GM19463 (cell line): ENCODE measurements around the gene NCKAP5L.
A peak's percentile ranks its signal among the peaks of the same experiment; 100 is the strongest.
"Not testable (repeated sequence)": the region's sequence is repeated elsewhere in the genome, so short reads cannot be mapped to it uniquely, and the experiment has no call there.

Source experiments
- ATAC-seq: cut with Tn5 transposase; IDR thresholded peaks from one replicate; pipeline ENCODE4 v1.9.1; 2021; ENCODE audit warnings: mild to moderate bottlenecking, moderate library complexity; ENCODE audit not compliant: unreplicated experiment

Gene NCKAP5L

DNA sequence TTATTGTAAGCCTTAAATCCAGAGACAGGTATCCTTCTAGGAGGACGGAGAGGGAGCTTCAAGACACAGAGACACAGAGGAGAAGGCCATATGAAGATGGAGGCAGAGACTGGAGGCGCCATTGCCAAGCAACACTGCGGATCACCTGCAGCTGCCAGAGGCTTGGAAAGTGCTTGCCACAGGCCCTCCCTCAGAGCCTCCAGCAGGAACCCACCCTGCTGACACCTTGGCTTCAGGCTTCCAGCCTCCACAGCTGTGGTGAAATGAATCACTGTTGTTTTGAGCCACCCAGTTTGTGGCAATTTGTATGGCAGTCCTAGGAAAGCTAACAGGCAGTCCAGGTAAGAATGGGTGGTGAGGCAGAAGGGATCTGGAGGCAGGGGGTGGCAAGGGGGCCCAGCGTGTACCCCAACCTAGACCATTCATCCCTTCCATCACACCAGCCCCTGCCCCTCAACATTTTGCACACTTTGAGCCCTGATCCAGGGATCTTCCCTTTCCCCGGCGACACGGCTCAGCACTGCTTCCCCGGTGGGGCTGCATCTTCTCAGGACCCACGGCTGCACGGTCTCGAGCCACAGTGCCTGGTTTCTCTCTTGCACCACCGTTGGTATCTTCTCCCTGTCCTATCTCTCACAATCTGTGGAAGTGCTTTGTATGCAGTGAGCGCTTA is 37.0 kb upstream of the NCKAP5L start:
- no peak for ATAC-seq

DNA sequence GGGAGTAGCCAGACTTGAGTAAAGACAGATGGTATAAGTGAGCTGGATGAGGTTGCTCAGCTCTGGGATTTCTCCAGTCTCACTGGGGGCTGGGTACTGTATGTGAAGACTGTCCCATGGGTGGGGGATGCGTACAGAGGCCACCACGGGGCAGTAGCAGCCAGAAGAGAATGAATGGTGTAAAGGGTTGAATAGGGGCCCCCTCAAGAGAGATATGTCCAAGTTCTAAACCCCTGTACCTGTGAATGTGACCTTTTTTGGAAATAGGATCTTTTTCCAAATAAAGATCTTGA is 36.5 kb upstream of the NCKAP5L start:
- ATAC-seq, result no peak

DNA sequence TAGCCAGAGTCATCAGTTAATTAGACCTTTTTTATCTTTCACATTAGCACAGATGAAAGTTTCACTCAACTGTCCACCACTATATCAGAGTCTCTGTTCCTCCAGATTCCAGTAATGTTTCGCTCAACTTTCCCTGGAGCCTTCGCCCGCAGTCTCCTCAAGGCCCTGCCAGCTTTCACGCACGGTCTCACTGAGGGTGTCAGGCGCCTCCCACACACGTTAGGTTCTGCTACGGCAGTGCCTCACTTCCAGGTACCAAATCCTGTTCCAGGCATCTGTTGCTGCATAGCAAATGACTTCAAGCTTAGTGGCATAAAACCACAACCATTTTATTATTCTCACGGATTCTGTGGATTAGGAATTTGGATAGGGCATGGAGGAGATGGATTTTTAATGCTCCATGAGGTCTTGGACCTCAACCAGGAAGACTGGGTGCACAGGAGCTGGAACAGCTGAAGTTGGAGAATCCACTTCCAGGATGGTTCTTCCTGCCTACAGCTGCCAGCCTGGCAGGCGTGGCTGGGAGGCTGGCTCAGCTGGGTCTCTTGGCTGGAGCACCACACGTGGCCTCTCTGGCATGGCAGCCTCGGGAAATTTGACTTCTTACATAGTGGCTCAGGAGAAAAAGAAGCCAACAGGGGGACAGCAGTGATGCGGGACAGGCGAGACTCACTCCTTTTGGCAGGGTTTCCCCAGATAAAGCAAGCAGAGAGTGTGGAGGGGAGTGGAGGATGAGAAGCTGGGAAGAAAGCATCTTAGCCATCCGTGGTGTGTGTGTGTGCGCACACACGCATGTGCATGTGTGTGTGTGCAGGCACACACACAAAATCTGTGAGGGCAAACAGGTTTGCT is 36.0 kb upstream of the NCKAP5L start:
- ATAC-seq, result no peak

DNA sequence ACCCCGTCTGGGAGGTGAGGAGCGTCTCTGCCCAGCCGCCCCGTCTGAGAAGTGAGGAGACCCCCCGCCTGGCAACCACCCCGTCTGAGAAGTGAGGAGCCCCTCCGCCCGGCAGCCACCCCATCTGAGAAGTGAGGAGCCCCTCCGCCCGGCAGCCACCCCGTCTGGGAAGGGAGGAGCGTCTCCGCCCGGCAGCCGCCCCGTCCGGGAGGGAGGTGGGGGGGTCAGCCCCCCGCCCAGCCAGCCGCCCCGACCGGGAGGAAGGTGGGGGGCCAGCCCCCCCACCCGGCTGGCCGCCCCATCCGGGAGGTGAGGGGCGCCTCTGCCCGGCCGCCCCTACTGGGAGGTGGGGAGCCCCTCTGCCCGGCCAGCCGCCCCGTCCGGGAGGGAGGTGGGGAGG is 32.7 kb upstream of the NCKAP5L start:
- ATAC-seq, result not testable (repeated sequence)

DNA sequence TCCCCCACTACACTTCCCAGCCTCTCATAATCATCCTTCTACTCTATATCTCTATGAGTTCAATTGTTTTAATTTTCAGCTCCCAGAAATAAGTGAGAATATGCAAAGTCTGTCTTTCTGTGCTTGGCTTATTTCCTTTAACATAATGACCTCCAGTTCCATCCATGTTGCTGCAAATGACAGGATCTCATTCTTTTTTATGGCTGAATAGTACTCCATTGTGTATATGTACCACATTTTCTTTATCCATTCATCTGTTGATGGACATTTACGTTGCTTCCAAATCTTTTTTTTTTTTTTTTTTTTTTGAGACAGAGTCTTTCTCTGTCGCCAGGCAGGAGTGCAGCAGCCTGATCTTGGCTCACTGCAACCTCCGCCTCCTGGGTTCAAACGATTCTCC is 27.7 kb upstream of the NCKAP5L start:
- not testable (repeated sequence) for ATAC-seq

DNA sequence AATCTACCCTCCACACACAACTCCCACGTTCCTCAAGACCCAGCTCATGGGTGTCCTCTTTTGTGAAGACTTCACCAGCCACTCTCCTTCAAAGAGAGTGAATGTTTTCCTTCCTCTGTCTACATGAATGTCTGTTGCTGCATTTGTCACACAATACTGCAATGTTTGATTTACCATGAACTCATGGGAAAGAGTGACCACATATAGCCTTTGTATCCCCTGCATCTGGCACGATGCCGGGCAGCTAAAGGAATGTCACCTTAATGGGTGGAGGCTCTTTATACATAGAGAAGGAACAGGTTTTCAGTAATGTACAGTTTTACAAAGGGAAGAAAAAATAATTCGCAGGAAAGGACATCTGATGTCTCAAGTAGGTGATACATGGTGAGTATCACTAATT is 26.8 kb upstream of the NCKAP5L start:
- ATAC-seq, result no peak

DNA sequence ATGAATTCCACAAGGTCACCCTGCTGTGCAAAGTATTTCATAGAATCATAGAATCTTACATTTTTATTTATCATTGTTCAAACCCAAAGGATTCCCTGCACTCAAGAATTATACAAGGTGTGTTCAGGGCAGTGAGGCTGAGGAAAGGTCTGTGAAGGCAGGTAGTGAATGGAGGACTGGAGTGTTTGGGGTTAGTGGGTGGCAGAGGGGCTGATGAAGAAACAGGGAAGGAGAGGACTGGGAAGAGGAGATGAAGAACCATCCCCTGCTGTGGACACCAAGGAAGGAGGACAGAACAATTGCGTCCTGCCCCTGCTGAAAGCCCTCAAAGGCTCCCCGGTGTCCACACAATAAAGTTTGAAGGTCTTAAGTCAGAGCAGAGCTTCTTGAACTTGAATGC is 25.5 kb upstream of the NCKAP5L start:
- no peak for ATAC-seq

DNA sequence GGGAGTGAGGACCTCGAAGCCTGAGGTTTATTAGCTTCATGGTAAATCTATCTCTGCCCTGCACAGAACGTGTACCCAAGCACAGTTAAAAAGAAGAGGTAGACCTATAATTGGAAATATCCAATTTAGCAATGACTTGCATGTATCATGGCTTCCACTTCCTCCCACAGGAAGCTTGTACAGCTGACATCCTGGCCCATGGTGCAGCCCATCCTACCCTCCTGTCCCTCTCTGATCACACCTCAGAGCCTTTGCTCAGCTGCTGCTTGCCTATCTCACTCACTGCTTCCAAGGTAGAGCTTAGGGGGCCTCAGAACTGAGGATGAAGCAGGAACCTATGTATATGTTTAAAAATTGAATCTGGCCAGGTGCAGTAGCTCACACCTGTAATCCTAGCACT is 18.9 kb upstream of the NCKAP5L start:
- ATAC-seq, result no peak

DNA sequence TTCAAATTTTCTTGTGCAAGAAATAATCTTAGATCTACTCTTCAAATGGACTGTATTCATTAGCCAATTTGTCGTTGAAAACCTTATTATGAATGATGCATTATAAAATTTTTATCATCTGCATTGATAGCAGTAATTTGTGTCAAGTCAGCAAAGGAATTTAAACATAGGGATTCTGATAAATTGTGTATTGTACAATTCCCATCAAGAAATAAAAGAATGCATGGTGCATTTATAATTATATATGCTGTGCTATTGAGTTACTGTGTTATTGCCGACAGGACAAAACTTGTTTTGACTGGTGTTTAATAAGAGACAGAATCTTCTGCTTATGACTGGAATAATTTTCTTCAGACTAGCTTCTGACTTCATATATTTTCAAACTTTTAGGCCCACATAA is 17.8 kb upstream of the NCKAP5L start:
- no peak for ATAC-seq

DNA sequence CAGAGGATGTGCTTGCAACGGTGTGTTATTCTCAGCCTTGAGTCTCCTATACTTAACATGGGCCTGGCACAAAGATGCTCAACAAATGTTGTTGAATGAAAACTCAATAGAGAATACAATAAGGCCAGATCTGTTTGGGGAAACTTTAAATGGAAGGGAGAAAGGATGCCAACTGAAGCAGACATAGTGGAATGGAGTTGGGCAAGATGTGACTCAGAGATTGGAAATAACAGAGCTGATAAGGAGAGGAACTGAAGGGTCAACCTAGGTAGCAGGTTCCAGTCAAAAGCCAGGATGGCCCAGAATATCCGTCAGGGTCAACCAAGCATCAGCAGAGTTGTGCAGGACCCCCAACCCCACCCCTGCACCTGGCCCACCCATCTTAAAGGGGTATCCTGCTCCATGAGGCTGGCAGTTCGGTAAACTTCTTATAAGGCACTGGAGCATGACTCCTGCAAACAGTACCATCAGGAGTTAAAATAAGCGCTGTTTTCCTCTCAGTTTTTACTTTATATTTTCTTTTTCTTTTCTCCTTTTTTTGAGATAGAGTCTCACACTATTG is 15.7 kb upstream of the NCKAP5L start:
- no peak for ATAC-seq

DNA sequence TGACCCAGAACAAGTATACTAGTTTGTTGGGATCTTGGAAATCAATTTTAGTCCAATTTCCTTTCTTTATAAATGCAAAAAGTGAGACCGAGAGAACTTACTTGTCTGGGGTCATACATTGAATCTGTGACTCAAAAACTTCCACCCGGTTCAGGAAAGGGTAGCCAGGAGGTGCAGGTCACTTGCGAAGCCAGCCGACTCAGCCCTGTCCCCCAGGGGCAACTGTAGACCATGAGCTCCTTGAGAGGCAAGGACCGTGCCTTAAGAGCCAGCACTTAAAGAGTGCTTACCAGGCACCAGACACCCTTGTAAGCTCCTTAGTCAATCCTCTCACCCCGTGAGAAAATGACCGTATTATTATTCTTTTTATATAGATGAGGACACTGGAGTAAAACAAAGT is 15.2 kb upstream of the NCKAP5L start:
- ATAC-seq, result no peak

DNA sequence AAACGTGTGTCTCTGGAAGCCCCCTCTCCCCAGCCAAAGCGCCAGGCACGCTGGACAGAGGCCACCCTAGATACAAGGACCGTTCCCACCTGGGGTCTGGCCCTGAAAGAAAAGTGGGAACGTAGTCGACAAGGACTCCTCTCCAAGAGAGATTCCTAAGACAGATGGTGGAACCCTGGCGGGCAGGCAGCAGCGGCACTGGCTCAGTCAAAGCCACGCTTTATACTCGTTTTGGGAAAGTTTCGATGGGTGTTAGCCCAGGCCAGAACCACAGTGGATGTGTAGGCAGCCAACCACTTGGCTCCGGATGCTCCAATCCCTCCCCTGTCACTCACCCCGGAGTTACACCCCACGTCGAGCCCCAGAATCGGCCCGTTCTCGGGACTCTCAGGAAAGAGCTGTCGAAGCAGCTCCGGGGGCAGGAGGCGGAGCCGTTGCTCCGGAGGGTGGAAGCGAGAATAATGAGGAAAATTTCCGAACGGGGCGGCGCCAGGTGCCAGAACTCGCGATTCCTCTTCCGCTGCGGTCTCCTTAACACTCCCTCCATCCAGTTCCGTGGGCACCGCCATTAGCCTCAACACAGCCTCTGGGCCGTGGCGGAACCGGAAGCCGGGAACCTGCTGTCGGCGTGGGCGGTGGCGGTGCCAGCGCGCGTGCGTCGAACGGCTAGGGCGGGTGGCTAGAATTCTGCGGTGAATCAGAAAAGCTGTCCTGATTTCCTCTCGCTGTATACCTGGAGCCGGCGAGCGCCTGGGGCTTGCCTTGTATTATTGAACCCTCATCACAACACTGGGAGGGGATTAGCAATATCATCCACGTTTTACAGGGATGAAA is 14.5 kb upstream of the NCKAP5L start, which contains the start of gene BCDIN3D:
Gene BCDIN3D (minus strand): TSS at position 588 of the 834 bp plus-strand sequence. CDS start 19 bp downstream, at position 569.
- ATAC-seq, result peak; percentile 91

DNA sequence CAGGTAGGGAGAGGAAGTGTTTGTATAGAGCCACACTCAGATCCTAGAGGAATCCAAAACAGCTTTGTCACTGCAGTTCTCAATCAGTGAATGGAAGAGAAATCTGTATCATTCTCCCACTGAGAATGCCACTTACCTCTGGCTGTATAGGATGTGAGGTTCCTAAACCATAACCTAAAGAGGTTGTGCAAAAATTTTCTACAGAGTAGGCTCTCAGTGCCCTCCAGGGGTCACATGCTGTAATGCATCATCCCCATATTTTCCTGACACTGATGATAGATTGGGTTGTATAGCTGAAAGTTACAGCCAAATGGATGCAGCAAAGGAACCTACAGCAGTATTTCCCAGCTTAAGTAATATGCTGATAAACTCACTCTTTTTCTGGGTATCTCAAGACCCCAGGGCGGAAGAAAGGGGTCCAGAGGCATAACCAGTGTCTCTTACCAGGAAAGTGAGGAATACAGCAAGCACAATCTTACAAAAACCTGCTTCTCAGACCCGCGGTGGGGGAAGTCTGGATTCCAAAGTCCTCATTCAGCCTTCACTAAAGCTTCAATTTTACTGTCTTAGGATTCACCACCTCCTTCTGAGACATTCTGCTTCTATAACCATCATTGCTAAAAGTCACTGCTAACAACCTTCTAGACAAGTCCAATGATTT is 10.9 kb upstream of the NCKAP5L start:
- ATAC-seq, result no peak

DNA sequence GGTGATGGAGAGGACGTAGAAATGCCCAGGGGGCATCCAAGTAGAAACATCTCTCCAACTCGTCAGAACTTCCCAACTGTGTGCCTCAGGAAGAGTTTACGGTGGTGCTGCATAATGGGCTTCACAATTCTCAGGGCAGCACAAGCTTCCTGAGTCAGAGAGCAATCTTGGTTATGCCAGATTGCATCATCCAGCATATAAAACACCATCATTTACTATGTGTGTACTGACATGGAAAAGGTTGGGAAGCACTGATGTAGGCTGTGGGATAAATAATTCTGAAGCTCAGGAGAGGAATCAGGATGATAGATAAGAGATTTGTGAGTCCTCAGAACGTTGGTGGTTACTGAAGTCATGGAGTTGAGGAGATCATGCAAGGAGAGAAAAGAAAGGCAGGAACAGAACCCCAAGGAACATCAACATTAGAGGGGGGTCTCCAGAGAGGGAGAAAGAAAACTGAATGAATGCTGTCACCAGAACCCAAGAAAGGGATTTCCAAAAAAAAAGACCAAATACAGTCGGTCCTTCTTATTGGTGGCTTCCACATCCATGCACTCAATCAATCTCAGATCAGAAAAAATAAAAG is 4.7 kb upstream of the NCKAP5L start:
- no peak for ATAC-seq

DNA sequence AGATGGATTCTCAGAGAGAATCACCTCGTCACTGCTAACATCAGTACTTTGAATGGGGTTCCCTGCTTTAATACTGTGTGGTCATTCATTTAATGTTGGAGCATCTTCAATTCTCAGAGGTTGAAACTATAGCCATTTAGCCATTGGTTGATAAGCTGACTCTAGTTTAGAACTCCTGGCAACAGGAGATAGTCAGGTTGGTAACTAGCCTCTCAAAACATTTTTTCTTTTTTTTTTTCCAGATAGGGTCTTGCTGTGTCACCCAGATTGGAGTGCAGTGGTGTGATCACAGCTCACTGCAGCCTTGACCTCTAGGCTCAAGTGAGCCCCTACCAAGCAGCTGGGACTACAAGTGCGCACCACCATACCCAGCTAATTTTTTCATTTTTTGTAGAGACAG is 3.5 kb upstream of the NCKAP5L start:
- no peak for ATAC-seq

DNA sequence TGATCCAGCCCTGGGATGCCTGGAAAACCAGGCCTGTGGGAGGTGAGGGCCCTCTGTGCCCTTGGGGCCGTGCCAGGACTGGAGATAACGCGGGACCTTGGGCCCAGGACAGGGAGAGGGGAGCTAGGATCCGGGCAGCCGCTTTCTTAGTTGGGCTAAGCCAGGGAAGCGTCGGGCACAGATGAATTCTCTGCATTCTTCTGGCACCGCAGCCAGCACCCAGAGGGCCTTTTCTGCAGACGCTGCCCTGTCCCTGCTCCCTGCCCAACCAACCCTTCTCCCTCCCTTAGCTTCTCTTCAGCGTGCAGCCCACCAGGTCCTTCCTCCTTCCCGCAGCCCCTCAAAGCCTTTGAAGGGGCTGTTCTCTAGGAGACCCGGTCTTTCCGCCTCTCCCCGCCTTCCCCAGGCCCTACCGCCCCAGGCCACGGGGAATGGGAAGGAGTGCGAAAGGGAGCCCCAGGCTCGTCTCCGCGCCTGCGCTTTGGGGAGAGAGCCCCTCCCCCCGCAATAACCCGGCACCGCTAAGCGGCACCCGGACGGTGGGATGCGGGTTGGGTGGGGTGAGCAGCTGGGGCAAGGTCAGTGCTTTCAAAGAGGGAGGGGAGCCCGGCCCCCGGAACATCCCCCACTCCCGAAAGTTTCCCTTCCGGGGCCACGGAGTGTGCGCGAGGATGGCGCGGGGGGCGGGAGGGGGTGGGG is 663 bp downstream of the NCKAP5L start:
- no peak for ATAC-seq

DNA sequence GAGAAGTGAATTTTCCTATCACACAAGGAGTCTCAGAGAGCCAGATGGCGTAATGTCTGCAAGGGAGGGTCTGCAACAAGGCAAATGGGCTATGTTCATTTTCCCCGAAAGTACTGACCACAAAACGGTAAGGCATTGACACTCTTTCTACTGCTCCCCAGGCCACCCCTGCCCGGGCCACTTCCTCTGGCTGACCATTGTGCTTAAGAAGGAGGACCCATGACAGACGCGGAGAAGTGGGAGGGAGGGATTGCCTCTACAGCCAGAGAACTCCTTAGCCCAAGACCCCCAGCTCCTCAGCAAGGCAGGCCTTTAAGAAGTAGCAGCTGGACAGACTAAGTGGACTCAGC is 1.2 kb downstream of the NCKAP5L start:
- no peak for ATAC-seq

DNA sequence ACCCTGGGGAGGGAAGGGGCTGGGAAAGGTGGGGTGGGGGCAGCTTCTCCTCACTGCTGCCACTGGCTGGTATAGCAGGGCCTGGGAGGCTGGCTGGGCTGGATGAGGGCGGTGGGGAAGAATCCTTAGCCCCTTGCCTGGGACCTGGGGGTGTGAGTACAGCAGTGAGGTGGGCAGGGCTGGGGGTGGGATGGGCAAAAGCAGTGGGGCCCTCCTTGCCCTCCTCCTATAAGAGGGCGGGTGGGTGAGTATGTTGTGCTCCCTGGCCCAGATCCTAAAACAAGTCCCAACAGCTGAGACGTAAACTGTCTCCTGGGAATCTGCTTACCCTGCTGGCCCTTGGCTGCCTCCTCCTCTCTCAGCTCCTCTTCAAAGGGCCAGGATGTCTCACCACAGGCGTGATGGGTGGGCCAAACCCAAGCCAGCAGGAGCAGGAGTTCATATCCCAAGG is 2.2 kb downstream of the NCKAP5L start:
- no peak for ATAC-seq

DNA sequence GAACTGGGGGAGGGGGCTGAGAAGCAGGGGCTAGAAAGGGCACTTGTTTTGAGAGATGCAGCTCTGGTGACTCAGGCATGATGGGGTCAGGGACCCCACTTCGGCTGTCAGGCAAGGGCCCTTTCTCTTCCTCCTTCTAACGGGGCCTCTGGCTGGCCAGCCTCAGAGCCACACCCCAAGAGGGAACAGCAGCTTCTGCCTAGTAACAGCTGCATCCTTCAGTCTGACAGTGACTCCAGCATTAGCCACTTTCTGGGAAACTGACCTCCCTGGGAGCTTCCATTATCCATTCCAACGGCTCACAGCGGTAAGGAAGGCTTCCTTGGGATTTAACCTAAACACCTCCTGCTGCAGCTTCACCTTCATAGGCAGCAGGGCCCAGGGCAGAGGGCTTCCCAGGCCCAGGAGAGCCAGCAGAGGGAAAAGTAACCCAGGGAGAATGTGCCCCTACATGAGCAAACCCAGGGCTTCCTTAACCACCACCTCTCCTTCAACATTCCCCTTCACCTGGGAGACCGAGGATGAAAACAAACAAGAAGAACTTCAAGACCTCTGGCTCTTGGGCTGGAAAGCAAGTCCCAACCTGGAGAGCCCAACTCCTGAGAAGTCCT is 2.7 kb downstream of the NCKAP5L start:
- ATAC-seq, result no peak
